SK-N-SH treated with all-trans-retinoic acid at 6 μM for 48 hours (cell line): Measurements from ENCODE around the gene CNTROB.

Experiments
- ARNTL ChIP-seq: fragments of 450-650 bp; formaldehyde crosslinking; IDR thresholded peaks from 2 replicates; pipeline ENCODE4 v1.5.0; 2020; ENCODE audit warnings: low read depth, mild to moderate bottlenecking, moderate library complexity, borderline replicate concordance
- RARB ChIP-seq: fragments of 250-450 bp; sonication (Bioruptor Pico); IDR thresholded peaks from 2 replicates; pipeline ENCODE4 v1.8.0; 2021; ENCODE audit warnings: mild to moderate bottlenecking, moderate library complexity
- TF ChIP-seq, protein P1 (sequence below): fragments of 250-450 bp; sonication (Bioruptor Pico); IDR thresholded peaks from 2 replicates; pipeline ENCODE4 v1.8.0; 2020; ENCODE audit warnings: mild to moderate bottlenecking, moderate library complexity, borderline replicate concordance
- TF ChIP-seq, protein P2 (sequence below): fragments of 250-450 bp; sonication (Bioruptor Pico); IDR thresholded peaks from 2 replicates; pipeline ENCODE4 v1.5.1; 2020; ENCODE audit warnings: low read depth, mild to moderate bottlenecking, moderate library complexity
- TF ChIP-seq, protein P3 (sequence below): fragments of 250-450 bp; sonication (Bioruptor Pico); IDR thresholded peaks from 2 replicates; pipeline ENCODE4 v1.5.1; 2021; ENCODE audit warnings: mild to moderate bottlenecking, moderate library complexity

DNA sequence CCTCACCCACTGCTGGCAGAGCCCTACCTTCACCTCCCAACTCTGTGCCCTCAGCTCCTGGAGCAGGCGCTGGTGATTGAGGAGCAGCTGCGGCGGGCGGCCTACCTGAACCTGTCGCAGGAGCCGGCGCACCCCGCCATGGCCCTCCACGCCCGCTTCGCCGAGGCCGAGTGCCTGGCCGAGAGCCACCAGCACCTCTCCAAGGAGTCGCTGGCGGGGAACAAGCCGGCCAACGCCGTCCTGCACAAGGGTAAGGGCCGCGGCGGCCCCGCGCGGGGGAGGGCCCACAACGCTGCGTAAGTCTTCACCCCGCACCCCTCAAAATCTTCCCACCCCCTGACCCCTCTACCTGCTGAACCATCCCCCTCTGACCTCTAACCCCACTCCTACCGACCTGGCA lies 22.9 kb upstream of the CNTROB start:
- TF ChIP-seq, protein P1, sequence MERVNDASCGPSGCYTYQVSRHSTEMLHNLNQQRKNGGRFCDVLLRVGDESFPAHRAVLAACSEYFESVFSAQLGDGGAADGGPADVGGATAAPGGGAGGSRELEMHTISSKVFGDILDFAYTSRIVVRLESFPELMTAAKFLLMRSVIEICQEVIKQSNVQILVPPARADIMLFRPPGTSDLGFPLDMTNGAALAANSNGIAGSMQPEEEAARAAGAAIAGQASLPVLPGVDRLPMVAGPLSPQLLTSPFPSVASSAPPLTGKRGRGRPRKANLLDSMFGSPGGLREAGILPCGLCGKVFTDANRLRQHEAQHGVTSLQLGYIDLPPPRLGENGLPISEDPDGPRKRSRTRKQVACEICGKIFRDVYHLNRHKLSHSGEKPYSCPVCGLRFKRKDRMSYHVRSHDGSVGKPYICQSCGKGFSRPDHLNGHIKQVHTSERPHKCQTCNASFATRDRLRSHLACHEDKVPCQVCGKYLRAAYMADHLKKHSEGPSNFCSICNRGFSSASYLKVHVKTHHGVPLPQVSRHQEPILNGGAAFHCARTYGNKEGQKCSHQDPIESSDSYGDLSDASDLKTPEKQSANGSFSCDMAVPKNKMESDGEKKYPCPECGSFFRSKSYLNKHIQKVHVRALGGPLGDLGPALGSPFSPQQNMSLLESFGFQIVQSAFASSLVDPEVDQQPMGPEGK (CRISPR knock-in tag) = no peak
- TF ChIP-seq, protein P2, sequence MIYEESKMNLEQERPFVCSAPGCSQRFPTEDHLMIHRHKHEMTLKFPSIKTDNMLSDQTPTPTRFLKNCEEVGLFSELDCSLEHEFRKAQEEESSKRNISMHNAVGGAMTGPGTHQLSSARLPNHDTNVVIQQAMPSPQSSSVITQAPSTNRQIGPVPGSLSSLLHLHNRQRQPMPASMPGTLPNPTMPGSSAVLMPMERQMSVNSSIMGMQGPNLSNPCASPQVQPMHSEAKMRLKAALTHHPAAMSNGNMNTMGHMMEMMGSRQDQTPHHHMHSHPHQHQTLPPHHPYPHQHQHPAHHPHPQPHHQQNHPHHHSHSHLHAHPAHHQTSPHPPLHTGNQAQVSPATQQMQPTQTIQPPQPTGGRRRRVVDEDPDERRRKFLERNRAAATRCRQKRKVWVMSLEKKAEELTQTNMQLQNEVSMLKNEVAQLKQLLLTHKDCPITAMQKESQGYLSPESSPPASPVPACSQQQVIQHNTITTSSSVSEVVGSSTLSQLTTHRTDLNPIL = no peak
- TF ChIP-seq, protein P3, sequence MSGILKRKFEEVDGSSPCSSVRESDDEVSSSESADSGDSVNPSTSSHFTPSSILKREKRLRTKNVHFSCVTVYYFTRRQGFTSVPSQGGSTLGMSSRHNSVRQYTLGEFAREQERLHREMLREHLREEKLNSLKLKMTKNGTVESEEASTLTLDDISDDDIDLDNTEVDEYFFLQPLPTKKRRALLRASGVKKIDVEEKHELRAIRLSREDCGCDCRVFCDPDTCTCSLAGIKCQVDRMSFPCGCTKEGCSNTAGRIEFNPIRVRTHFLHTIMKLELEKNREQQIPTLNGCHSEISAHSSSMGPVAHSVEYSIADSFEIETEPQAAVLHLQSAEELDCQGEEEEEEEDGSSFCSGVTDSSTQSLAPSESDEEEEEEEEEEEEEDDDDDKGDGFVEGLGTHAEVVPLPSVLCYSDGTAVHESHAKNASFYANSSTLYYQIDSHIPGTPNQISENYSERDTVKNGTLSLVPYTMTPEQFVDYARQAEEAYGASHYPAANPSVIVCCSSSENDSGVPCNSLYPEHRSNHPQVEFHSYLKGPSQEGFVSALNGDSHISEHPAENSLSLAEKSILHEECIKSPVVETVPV (CRISPR knock-in tag) = no peak
- TF ChIP-seq RARB (no peak), ARNTL (no peak)
